Nucleus accumbens (tissue), 56 donors: ENCODE results near the gene MACROD2.

Experiments
- DNase-seq, 56 donors: peaks; one replicate each; lab custom pipeline; 2025; lab: John Stamatoyannopoulos, UW

MACROD2 gene

GRCh38 chr20:14313341-14314020 is 318.2 kb downstream of the MACROD2 start:
- no peak for DNase-seq

GRCh38 chr20:14319704-14320103 is 324.4 kb downstream of the MACROD2 start:
- no peak for DNase-seq

GRCh38 chr20:14331646-14332045 is 336.3 kb downstream of the MACROD2 start:
- peak in 2 of 56 donors; percentile 1 to 5 for DNase-seq

- no peak for DNase-seq
Measured at GRCh38 chr20:14332866-14333265, 337.6 kb downstream of the MACROD2 start.

- no peak for DNase-seq
Measured at GRCh38 chr20:14333721-14334120, 338.4 kb downstream of the MACROD2 start.

- peak in 49 of 56 donors; percentile 3 to 78 (median 35) for DNase-seq
Measured at GRCh38 chr20:14334306-14334930, 339.1 kb downstream of the MACROD2 start.

- no peak for DNase-seq
Measured at GRCh38 chr20:14335052-14335451, 339.7 kb downstream of the MACROD2 start.

GRCh38 chr20:14336686-14337085 is 341.4 kb downstream of the MACROD2 start:
- DNase-seq, result peak in 17 of 56 donors; percentile 0 to 31 (median 6)

- DNase-seq, result peak in 52 of 56 donors; percentile 14 to 90 (median 71)
Measured at GRCh38 chr20:14337400-14338171, 342.3 kb downstream of the MACROD2 start, which contains the start of gene FLRT3. Gene FLRT3, minus strand, starts transcription at chr20:14337612. Its CDS starts 10,106 bp downstream, at chr20:14327506.

- no peak for DNase-seq
Measured at GRCh38 chr20:14341801-14342200, 346.5 kb downstream of the MACROD2 start.

- no peak for DNase-seq
Measured at GRCh38 chr20:14342918-14343317, 347.6 kb downstream of the MACROD2 start.

GRCh38 chr20:14343491-14344065 is 348.3 kb downstream of the MACROD2 start:
- no peak for DNase-seq

- no peak for DNase-seq
Measured at GRCh38 chr20:14344746-14345145, 349.4 kb downstream of the MACROD2 start.

GRCh38 chr20:14355791-14356190 is 360.5 kb downstream of the MACROD2 start:
- DNase-seq, result no peak

GRCh38 chr20:14360416-14360815 is 365.1 kb downstream of the MACROD2 start:
- no peak for DNase-seq

GRCh38 chr20:14361509-14362345 is 366.4 kb downstream of the MACROD2 start:
- no peak for DNase-seq

GRCh38 chr20:14374196-14374595 is 378.9 kb downstream of the MACROD2 start:
- DNase-seq, result no peak

- DNase-seq, result no peak
Measured at GRCh38 chr20:14375416-14375985, 380.2 kb downstream of the MACROD2 start.

- DNase-seq, result no peak
Measured at GRCh38 chr20:14378326-14378725, 383.0 kb downstream of the MACROD2 start.

- no peak for DNase-seq
Measured at GRCh38 chr20:14383335-14383734, 388.0 kb downstream of the MACROD2 start.
